Measurements from ENCODE around the gene HBQ1.
"Not testable (repeated sequence)": the region's sequence is repeated elsewhere in the genome, so short reads cannot be mapped to it uniquely, and the experiment has no call there.

The HBQ1 gene

GRCh38 chr16:211631-212180 lies 31.4 kb downstream of the HBQ1 start:
- not testable (repeated sequence) for DNase-seq (ENCODE audit: low spot score)

- no peak for DNase-seq (ENCODE audit: low spot score)
Measured at GRCh38 chr16:212999-213398, 32.7 kb downstream of the HBQ1 start.

DNA sequence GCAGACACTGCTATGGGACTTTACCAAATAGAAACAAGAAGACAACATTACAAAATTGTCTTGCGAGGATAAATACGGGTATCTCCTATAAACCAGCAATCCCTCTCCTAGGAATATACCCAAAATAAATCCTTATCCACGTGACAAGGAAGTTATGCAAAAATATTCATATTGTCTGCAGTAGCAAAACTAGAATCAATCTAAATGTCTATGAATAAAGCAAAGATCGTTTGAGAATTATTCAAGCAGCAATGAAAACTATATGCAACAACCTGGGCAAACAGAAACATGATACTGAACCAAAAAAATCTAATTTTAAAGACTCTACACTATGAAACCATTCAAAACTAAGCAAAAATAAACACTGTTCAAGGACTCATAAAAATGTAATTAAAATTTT lies 39.8 kb downstream of the HBQ1 start:
- no peak for DNase-seq (ENCODE audit: low spot score)

DNA sequence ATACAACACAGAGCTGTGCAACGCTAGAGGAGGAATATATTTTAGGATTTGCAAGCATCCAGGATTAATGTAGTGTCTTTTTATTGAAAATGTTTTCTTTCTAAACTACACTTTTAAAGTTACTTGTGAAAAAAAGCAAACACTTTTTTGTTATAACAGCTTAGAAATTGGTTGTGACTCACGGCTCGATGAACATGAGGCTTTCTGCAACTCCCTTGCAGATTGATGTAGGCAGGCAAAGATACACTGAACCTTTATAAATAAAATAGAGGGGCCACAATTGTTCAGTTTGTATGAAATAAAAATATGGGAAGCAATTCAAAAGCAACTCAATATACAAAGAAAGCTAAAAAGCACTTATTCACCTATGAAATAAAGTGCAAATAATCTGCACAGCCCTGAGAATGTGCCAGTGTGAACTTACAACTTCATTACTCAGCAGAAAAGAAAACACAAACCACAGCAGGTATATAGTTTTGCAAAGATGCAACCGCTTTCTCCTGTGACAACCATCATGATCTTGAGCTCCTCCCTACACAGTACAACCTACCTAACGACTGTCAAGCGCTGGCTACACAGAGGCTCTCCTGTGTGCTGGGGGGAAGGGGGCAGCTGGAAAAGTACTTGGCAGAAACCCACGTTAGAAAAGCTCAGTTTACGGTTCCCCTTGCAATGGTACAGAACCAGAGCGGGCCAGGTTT lies 48.0 kb downstream of the HBQ1 start:
- DNase-seq (ENCODE audit: low spot score): no peak

DNA sequence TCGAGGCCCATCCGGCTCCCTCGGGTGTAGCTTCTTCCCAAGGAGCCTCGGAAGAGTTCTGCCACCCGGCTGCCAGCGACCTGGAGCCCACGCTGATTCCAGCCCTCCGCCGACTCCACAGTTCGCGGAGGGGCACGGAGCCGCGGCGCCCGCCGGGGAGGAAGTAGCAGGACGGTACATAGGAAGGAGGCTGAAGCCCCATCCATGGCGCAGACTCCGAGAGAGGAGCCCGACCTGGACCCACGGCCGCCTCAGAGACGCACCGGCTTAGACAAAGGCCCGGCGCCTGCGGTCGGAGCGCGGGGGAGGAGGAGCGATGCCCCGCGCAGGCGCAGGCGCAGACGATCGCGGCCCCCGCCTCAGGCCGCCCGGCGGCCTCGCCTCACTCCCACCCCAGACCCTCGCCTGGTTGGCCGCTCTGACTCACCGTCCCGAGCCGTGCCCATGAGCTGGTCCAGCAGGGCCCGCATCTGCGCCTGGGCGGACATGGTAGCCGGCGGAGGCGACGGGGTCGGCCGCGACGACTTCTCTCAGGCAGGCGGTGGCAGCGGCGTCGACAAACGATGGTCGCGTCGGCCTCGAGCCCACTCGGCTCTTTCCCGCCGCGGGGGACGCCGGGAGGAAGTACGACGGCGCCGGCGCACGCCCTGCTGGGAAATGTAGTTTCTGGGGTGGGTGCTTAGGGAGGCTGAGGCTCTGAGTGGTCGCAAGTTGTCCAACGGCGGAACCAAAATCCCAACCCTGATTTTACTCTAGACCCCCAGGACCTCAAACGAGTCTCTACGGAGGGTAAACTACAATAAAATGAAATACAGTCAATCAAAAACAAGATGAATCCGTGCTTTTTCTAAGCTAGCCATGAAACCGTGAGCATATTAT lies 48.8 kb downstream of the HBQ1 start, which contains the start of gene LUC7L:
LUC7L (minus strand) TSS at position 598 of the 879 bp plus-strand sequence; CDS start at position 488, 110 bp downstream.
- peak; percentile 96 for DNase-seq (ENCODE audit: low spot score)

DNA sequence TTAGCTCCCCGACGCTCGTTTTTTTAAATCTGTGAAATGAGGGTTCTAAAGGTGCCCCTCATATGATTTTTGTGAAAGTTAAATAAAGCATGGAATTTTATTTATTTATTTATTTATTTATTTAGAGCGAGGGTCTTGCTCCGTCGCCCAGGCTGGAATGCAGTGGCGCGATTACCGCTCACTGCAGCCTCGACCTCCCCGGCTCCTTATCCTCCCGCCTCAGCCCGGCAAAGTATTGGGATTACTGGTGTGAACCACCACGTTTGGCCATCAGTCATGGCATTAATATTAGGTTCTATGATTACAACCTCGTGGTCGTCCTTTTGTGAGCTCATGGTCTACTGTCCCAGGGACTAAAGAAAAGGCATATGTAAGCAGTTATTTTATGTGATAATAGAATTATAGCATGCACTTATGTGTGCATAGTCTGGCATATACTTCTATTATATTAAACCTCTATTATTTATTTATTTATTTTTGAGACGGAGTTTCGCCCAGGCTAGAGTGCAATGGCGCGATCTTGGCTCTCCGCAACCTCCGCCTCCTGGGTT lies 49.5 kb downstream of the HBQ1 start:
- no peak for DNase-seq (ENCODE audit: low spot score)

DNA sequence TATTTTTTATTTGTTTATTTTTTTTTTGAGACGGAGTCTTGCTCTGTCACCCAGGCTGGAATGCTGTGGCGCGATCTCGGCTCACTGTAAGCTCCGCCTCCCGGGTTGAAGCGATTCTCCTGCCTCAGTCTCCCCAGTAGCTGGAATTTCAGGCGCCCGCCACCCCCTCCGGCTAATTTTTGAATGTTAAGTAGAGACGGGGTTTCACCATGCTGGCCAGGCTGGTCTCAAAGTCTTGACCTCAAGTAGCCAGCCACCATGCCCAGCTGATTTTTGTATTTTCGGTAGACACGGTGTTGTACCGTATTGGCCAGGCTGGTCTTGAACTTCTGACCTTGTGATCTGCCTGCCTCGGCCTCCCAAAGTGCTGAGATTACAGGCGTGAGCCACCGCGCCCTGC lies 50.1 kb downstream of the HBQ1 start:
- not testable (repeated sequence) for DNase-seq (ENCODE audit: low spot score)
